ENCODE measurements around the gene ACTN2.

Gene ACTN2

GRCh38 chr1:236800002-236800620 lies 113.8 kb downstream of the ACTN2 start (continued):
- TF ChIP-seq TSHZ2 (CRISPR knock-in tag; IDR thresholded peaks at IDR 0.05) (no peak), GLIS3 (CRISPR knock-in tag; IDR thresholded peaks at IDR 0.05) (no peak), POU6F1 (CRISPR knock-in tag; IDR thresholded peaks at IDR 0.05; ENCODE audit: borderline replicate concordance, low read depth) (no peak), CSDC2 (CRISPR knock-in tag; IDR thresholded peaks at IDR 0.05) (no peak), RARB (CRISPR knock-in tag; IDR thresholded peaks at IDR 0.05) (no peak), ZNF565 (CRISPR knock-in tag; conservative IDR thresholded peaks at IDR 0.05; ENCODE audit: low read depth) (no peak)

GRCh38 chr1:236800623-236801022 lies 114.3 kb downstream of the ACTN2 start:
- no peak for ATAC-seq
- TF ChIP-seq ZFP30 (CRISPR knock-in tag; IDR thresholded peaks at IDR 0.05), result no peak
- TF ChIP-seq TOX (CRISPR knock-in tag; IDR thresholded peaks at IDR 0.05; ENCODE audit: borderline replicate concordance), result no peak
- TF ChIP-seq ZFP3 (CRISPR knock-in tag; IDR thresholded peaks at IDR 0.05), result no peak
- TF ChIP-seq SNAI2 (CRISPR knock-in tag; IDR thresholded peaks at IDR 0.05), result no peak
- TF ChIP-seq CSRNP3 (CRISPR knock-in tag; IDR thresholded peaks at IDR 0.05), result no peak
- no peak for TF ChIP-seq ARNTL (CRISPR knock-in tag; IDR thresholded peaks at IDR 0.05; ENCODE audit: borderline replicate concordance, low read depth)

GRCh38 chr1:236802264-236802663 lies 116.0 kb downstream of the ACTN2 start:
- ATAC-seq, result no peak
- TF ChIP-seq BACH2 (CRISPR knock-in tag; IDR thresholded peaks at IDR 0.05; ENCODE audit: borderline replicate concordance), result no peak
- TF ChIP-seq ZFP30 (CRISPR knock-in tag; IDR thresholded peaks at IDR 0.05), result no peak
- no peak for TF ChIP-seq PPARA (CRISPR knock-in tag; IDR thresholded peaks at IDR 0.05; ENCODE audit: borderline replicate concordance)
- TF ChIP-seq TCF4 (CRISPR knock-in tag; IDR thresholded peaks at IDR 0.05; ENCODE audit: borderline replicate concordance), result no peak
- TF ChIP-seq ZNF565 (CRISPR knock-in tag; conservative IDR thresholded peaks at IDR 0.05; ENCODE audit: low read depth), result no peak
- no peak for TF ChIP-seq ARNTL (CRISPR knock-in tag; IDR thresholded peaks at IDR 0.05; ENCODE audit: borderline replicate concordance, low read depth)
- TF ChIP-seq GLIS3 (CRISPR knock-in tag; IDR thresholded peaks at IDR 0.05), result no peak
- TF ChIP-seq PATZ1 (CRISPR knock-in tag; IDR thresholded peaks at IDR 0.05; ENCODE audit: borderline replicate concordance), result no peak
- no peak for TF ChIP-seq ZNF8 (CRISPR knock-in tag; IDR thresholded peaks at IDR 0.05)
- TF ChIP-seq ISL1 (CRISPR knock-in tag; IDR thresholded peaks at IDR 0.05), result no peak
- no peak for TF ChIP-seq CREB5 (CRISPR knock-in tag; IDR thresholded peaks at IDR 0.05; ENCODE audit: low read depth)
- TF ChIP-seq TSHZ2 (CRISPR knock-in tag; IDR thresholded peaks at IDR 0.05), result no peak
- no peak for TF ChIP-seq OSR1 (CRISPR knock-in tag; IDR thresholded peaks at IDR 0.05)
- TF ChIP-seq POU6F1 (CRISPR knock-in tag; IDR thresholded peaks at IDR 0.05; ENCODE audit: borderline replicate concordance, low read depth), result no peak
- no peak for TF ChIP-seq RARB (CRISPR knock-in tag; IDR thresholded peaks at IDR 0.05)
- no peak for TF ChIP-seq CSRNP3 (CRISPR knock-in tag; IDR thresholded peaks at IDR 0.05)
- TF ChIP-seq ZC3H10 (CRISPR knock-in tag; IDR thresholded peaks at IDR 0.05), result no peak
- TF ChIP-seq CSDC2 (CRISPR knock-in tag; IDR thresholded peaks at IDR 0.05), result no peak
- no peak for TF ChIP-seq SNAI2 (CRISPR knock-in tag; IDR thresholded peaks at IDR 0.05)
